NCI-H128 (cell line): Measurements from ENCODE around the gene TAF1D.

Source experiments
- DNase-seq: peaks from one replicate; lab custom pipeline; 2025; ENCODE audit not compliant: unreplicated experiment; lab: John Stamatoyannopoulos, UW

TAF1D gene

GRCh38 chr11:93727985-93728791 lies 13.1 kb downstream of the TAF1D start:
- no peak for DNase-seq

DNA sequence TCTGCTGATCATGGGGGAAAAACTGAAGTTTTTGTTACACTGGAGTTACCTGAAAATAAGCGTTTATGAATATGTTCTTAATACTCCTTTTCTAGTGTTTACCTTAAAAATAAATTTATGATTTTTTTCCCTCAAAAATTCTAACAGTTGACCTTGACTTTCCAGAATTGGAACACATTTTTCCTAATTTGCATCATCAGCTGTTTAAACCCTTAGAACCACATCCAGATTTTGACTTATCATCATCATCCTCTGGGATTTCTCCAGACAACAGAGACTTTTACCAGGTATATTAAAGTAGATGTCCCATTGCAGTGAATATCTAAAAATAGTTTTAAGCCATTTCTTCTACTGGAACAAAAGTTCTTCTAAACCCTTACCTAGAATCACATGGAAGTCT lies 17.2 kb downstream of the TAF1D start:
- no peak for DNase-seq

GRCh38 chr11:93720522-93720921 lies 20.8 kb downstream of the TAF1D start:
- no peak for DNase-seq

DNA sequence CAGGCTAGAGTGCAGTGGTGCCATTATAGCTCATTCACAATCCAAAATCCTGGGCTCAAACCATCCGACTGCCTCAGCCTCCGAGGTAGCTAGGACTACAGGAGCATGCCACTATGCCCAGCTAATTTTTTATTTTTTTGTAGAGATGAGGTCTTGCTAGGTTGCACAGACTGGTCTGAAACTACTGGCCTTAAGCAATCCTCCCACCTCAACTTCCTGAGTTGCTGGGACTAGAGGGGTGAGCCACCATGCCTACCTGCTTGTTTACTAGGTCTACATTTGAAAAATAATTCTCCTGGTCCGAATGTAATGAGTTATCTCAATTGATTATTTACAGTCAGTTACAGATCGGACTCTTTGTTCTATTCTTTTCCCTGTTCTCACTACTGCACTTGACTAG lies 22.0 kb downstream of the TAF1D start:
- no peak for DNase-seq

GRCh38 chr11:93718057-93718563 lies 23.2 kb downstream of the TAF1D start:
- no peak for DNase-seq

DNA sequence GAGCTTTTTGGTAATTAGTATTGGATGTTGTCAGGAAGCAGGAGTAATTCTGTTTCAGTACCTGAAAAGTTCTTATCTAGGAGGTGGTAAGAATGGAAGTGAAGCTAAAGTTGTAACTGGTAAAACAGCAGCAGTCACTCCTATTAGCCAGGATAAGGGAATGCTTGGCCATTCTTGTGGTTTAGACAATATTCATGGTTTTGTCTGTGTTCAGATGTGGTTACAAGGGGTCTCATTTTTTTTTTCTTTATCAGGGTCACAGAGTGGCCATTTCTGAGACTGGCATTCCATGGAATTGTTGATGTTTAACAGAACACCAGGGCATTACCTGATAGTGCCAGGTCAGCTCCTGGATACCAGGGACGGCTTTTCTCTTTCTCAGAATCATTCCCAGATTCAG lies 23.8 kb downstream of the TAF1D start:
- no peak for DNase-seq

DNA sequence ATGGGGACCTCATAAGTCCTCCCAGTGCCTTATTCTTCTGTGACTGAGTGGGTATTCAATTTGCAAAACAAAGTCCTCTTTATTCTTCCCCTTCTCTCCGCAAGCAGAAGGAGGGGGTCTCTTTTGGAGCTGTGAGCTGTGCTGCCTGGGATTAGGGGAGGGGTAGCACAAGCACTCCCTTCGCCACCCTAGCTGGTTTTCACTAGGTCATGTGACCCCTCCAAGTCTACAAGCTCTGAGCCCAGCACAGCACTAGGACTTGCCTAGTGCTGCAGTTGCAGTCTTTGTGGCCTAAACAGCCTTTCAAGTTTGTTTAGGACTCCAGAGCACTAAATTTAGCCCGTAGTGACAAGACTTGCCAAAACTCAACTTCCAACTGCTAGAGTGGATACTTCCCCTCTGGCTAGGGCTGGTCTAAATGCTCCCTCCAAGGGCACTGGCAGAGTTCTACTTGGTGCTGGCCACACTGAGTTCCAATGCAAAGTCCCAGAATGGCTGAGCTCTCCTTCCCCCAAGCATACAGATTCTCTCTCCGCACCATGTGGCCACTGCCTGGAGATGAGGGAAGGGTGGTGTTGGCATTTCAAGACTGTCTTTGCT lies 25.4 kb downstream of the TAF1D start:
- no peak for DNase-seq

DNA sequence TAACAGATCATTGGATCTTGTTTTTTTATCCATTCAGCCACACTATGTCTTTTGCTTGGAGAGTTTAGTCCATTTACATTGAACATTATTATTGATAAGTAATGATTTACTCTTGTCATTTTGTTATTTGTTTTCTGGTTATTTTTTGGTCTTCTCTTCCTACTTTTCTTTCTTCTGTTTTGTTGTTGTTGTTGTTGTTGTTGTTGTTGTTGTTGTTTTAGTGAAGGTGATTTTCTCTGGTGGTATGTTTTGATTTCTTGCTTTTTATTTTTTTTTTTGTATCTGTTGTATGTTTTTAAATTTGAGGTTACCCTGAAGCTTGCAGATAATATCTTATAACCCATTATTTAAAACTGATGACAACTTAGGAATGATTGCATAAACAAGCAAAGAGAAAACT lies 28.6 kb downstream of the TAF1D start:
- no peak for DNase-seq

DNA sequence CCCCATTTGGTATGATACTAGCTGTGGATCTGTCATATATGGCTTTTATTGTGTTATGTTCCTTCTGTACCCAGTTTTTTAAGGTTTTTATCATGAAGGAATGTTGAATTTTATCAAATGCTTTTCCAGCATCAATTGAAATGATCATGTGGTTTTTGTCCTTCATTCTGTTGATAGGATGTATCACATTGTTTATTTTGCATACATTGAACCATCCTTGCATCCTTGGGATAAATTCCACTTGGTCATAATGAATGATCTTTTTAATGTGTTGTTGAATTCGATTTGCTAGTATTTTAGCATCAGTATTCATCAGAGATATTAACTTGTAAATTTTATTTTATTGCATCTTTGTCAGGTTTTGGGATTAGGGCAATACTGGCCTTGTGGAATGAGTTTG lies 31.1 kb downstream of the TAF1D start:
- DNase-seq = no peak

- no peak for DNase-seq
Observed at GRCh38 chr11:93704237-93704636, 37.1 kb downstream of the TAF1D start.

DNA sequence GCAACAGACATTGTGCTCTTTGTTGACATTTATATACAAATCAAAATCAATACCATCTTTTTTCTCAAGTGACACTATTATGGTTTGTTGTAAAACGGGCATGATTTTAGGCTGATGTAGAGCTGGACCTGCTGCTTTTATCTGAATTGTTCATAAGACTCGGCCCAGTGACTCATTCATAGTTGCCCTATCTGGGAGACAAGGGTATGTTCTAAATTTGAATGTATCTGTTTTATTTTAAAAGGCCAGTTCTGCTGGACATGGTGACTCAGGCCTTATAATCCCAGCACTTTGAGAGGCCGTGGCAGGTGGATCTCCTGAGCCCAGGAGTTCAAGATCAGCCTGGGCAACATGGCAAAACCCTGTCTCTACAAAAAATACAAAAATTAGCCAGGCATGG lies 40.5 kb downstream of the TAF1D start:
- no peak for DNase-seq

- DNase-seq = no peak
Observed at GRCh38 chr11:93697611-93698010, 43.7 kb downstream of the TAF1D start.

DNA sequence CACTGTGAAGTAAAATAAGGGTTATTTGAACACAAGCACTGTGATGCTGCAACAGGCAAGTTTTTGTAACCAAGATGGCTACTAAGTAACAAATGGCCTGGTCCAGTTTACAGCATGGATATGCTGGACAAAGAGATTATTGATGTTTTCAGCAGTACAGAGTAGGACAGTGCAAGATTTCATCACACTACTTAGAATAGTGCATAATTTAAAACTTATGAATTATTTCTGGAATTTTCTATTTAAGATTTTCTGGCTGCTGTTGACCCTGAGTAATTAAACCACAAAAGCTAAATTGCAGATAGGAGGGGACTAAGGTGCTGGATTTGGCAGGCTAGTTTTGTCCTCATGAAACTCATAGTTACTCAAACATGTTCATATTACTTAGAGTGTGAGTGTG lies 46.7 kb downstream of the TAF1D start:
- no peak for DNase-seq

DNA sequence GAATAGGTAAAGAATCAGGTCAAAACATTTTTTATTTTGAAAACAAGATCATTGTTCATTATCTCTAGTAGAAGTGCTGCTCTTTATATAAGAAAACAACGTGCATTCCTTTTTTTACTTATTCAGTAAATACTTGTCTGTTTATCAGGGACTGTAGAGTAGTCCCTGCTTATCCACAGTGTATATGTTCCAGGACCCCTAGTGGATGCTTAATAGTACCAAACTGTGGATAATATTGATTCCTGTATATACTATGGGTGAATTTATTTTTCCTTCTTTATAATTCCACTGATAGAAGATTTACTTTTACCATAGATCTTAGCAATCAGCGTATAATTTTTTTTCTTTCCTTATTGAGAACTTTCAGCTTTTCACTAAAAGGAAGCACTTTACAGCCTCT lies 47.2 kb downstream of the TAF1D start:
- DNase-seq = no peak

- no peak for DNase-seq
Observed at GRCh38 chr11:93689240-93689639, 52.1 kb downstream of the TAF1D start.

GRCh38 chr11:93686812-93687211 lies 54.5 kb downstream of the TAF1D start:
- no peak for DNase-seq

GRCh38 chr11:93686226-93686625 lies 55.1 kb downstream of the TAF1D start:
- DNase-seq = no peak
